ENCODE results near the gene MCM7.

Gene MCM7

GRCh38 chr7:100122067-100122466, 20.9 kb upstream of the MCM7 start:
- DNase-seq, result no peak

GRCh38 chr7:100120733-100121036, 19.5 kb upstream of the MCM7 start:
- DNase-seq, result no peak

DNA sequence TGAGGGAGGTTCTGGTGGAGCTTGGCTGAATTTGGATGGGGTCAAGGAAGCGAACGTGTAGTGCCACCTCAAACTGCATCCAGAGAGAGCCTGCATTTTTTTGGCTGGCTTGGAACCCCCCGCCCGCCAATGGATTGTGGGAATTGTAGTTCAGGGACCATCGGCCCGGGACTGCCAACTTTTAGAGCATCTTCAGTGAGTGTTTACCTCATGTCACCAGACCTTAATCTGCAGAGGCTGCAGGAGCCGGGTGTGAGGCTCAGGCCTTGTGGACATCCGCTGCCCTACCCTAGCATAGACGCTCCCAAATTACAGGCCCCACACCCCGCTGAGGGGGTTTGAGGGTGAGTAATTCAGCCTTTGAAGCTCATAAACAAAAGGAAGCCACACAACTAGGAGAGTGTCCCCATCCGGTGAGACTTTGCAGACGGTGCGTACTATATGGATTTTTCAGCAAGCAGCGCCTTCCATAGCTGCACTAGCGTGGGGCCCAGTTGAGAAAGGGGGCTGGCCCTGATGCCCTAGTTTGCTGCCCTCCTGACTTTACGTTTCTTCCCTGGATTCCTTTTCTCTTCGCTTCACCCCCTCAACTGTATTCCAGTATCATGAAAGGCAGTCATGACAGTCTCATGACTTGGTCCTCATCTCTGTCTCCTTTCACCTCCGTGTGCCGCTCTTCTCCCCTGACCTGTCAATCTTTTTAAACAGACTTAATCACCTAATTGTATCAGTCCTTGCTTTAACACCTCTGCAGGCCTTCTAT, 19.0 kb upstream of the MCM7 start:
- DNase-seq, result peak; percentile 78

- peak; percentile 97 for DNase-seq
Measured at GRCh38 chr7:100119072-100119969, 18.1 kb upstream of the MCM7 start, which contains the start of the genes CNPY4 and TAF6. Gene CNPY4, plus strand, starts transcription at chr7:100119634. Its CDS starts 111 bp downstream, at chr7:100119745. Gene TAF6, minus strand, starts transcription at chr7:100119358. Its CDS starts 5,149 bp downstream, at chr7:100114209.

DNA sequence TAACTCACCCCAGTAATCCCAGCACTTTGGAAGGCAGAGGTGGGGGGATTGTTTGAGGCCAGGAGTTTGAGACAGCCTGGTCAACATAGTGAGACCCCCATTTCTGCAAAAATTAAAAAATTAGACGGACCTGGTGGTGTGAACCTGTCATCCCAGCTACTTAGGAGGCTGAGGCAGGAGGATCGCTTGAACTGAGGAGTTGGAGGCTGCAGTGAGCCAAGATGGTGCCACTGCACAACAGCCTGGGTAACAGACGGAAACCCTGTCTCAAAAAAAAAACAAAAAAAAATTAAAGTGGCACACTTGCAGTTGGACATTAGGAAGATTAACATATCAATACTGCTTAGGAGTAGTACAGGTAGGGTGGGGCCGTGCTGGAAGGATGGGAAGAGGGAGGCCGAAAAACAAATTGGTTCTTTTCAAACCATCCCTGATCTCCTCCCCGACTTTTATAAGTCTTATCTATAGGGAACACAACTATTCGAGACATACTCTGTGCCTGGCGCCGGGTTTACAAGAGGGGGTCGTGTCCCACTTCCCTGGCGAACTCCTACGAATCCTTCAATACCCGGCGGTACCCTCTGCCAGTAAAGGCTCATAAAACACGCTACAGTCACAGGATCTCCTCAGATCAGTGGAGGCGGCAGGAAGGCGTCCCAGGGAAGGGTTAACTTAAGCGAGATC, 17.3 kb upstream of the MCM7 start:
- DNase-seq, result no peak

GRCh38 chr7:100115026-100115425, 13.8 kb upstream of the MCM7 start:
- DNase-seq, result no peak

GRCh38 chr7:100111914-100112313, 10.7 kb upstream of the MCM7 start:
- no peak for DNase-seq

- DNase-seq, result no peak
Measured at GRCh38 chr7:100111156-100111555, 10.0 kb upstream of the MCM7 start.

- DNase-seq, result no peak
Measured at GRCh38 chr7:100109521-100110163, 8.4 kb upstream of the MCM7 start.

DNA sequence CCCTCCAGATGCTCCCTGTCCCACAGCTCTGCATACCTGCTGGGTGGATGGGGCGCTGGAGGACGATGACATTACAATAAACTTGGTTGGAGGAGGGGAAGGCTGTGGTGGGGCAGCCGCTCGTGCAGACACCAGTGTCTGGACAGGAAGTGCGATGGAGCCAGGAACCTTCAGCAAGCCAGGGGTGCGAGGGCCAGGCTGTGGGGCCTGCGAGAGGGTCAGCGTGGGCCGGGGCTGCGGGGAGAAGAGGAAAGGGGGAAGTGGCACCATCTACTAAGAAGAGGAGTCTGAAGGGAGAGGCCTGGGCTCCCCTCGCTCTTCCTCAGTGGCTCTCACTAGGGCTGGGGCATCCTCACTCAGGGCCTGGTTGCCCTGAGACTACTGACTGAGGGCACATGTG, 6.7 kb upstream of the MCM7 start:
- no peak for DNase-seq

- no peak for DNase-seq
Measured at GRCh38 chr7:100107125-100107737, 6.0 kb upstream of the MCM7 start.

GRCh38 chr7:100106633-100107032, 5.4 kb upstream of the MCM7 start:
- DNase-seq, result no peak

DNA sequence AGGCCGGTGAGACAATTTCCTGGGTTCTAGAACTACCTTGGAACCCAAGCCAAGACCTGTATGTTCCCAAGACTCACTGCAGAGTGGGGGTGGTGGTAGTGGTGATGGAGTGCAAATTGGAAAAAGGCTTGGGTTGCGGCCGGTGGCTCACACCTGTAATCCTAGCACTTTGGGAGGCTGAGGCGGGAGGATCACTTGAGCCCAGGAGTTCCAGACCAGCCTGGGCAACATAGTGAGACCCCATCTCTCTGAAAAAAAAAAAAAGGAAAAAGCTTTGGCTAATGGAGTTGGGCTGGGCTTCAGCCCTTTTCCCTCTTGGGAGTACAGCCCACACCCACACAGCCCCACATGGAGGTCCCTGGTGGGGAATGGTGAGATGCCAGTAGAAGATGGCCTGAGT, 4.3 kb upstream of the MCM7 start:
- DNase-seq, result no peak

GRCh38 chr7:100102950-100103840, 2.0 kb upstream of the MCM7 start:
- DNase-seq, result no peak

DNA sequence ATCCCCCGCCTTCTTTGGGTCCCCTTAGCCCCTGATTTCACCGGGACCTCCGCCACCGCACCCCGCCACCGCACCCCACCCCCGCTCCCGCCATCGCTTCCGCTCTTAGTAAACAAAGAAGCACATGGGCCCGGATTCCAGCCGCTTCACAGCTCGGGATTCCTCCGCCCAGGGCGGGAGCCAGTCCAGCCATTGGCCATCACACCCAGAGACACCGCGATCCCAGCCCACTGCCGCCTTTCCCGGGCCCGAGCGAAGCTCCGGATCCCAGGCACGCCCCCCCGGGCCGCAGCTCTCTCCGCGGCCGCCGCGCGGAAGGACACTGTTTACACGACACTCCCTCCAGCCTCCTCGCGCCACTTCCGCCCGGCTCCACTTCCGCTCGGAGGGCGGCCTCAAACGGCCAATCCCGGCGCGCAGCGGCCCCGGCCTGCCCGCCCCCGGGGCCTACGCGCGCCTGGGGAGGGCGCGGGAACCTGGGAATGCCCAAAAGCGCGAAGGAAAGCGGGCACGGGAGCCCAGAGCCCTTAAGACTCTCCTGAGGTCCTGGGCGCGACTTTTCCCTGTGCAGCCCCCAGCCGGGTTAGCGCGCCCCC, 679 bp downstream of the MCM7 start:
- peak; percentile 75 for DNase-seq

- no peak for DNase-seq
Measured at GRCh38 chr7:100099452-100099851, 1.7 kb downstream of the MCM7 start.

GRCh38 chr7:100098913-100099312, 2.3 kb downstream of the MCM7 start:
- no peak for DNase-seq

DNA sequence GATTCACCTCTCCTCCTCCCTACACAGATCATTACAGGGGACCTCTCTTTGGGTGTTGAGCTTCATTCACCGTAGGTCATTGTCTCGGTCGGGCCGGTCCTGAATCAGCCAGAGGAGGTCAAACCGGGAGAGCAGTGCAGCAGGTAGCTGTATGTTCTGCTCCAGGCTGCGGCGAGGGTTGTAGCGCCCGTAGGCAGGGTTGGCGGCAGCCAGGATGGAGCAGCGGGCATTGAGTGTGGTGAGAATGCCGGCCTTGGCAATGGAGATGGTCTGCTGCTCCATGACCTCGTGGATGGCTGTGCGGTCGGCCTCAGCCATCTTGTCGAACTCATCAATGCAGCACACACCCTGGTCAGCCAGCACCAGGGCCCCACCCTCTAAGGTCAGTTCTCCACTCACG, 5.5 kb downstream of the MCM7 start:
- DNase-seq, result no peak

DNA sequence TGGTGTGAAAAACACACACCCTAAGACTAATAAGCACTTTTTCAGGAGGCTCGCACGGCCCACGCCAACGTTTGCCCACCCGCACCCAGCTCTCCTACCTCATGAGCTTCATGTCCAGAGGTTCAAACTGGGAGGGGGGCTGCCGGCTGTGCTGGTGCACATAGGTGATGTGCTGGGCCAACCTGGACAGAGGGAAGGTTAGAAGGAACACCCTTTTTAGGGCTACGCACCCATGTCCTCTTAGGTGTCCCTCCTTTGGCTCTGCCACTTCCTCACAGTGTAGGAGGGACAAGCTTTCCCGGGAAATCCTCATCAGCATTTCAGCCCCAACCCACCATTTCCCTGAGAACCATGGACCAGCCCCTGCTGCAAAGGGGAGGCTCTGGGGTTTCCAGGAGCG, 5.9 kb downstream of the MCM7 start:
- no peak for DNase-seq

- no peak for DNase-seq
Measured at GRCh38 chr7:100093925-100094486, 7.2 kb downstream of the MCM7 start.

GRCh38 chr7:100093498-100093897, 7.7 kb downstream of the MCM7 start:
- DNase-seq, result no peak
